ENCODE data around the gene FNIP1. TPM values are rescaled to one million over a fixed set of nuclear protein-coding genes. Genes with fewer than 3 reads are reported as not detected.

FNIP1 gene
- total and polyA plus RNA-seq, 2 experiments from 2014 or later: 8.2 to 27.9 TPM

GRCh38 chr5:131745703-131746102 is 51.1 kb downstream of the FNIP1 start:
- Mint-ChIP-seq H3K4me1 (peaks cover 6% of the 10 kb centered on the region; the same call in 2 of the 3 replicates), H3K27me3 (ENCODE audit: insufficient read depth, low read depth, poor library complexity) (no peaks in the 10 kb centered on the region), H3K9me3 (no peaks in the 10 kb centered on the region), H3K36me3 (ENCODE audit: low read depth) (no peaks in the 10 kb centered on the region; the same call in 2 of the 3 replicates), H3K4me3 (no peak overlapping the region), H3K27ac (no peak overlapping the region)
- Histone ChIP-seq H2AFZ (no peak overlapping the region), H3K79me2 (replicated peaks; ENCODE audit: insufficient read depth) (peaks cover 29% of the 10 kb centered on the region), H3K27me3 (ENCODE audit: insufficient read depth) (no peaks in the 10 kb centered on the region), H3F3A (replicated peaks; ENCODE audit: low read depth) (no peaks in the 10 kb centered on the region), H3K36me3 (ENCODE audit: insufficient read depth) (peaks cover 6% of the 10 kb centered on the region; the same call in 1 of the 2 replicates), H4K20me1 (replicated peaks; ENCODE audit: insufficient read depth) (no peaks in the 10 kb centered on the region; the same call in 1 of the 2 replicates), H3K27ac (ENCODE audit: low read depth) (no peak overlapping the region), H3K4me2 (no peak overlapping the region), H3K4me3 (no peak overlapping the region), H3K4me1 (ENCODE audit: insufficient read depth) (peaks cover 6% of the 10 kb centered on the region; the same call in 1 of the 2 replicates), H3K9me2 (ENCODE audit: insufficient read depth) (no peaks in the 10 kb centered on the region)
- DNase-seq (ENCODE audit: low spot score) (no peak), ATAC-seq (no peak)
- TF ChIP-seq ZNF331 (CRISPR knock-in tag; IDR thresholded peaks at IDR 0.05; ENCODE audit: low read depth): no peak
- TF ChIP-seq STAT1 (IDR thresholded peaks at IDR 0.05; ENCODE audit: unreplicated experiment): no peak
- no peak for TF ChIP-seq REST (IDR thresholded peaks at IDR 0.05; ENCODE audit: unreplicated experiment)
- TF ChIP-seq, protein P1, sequence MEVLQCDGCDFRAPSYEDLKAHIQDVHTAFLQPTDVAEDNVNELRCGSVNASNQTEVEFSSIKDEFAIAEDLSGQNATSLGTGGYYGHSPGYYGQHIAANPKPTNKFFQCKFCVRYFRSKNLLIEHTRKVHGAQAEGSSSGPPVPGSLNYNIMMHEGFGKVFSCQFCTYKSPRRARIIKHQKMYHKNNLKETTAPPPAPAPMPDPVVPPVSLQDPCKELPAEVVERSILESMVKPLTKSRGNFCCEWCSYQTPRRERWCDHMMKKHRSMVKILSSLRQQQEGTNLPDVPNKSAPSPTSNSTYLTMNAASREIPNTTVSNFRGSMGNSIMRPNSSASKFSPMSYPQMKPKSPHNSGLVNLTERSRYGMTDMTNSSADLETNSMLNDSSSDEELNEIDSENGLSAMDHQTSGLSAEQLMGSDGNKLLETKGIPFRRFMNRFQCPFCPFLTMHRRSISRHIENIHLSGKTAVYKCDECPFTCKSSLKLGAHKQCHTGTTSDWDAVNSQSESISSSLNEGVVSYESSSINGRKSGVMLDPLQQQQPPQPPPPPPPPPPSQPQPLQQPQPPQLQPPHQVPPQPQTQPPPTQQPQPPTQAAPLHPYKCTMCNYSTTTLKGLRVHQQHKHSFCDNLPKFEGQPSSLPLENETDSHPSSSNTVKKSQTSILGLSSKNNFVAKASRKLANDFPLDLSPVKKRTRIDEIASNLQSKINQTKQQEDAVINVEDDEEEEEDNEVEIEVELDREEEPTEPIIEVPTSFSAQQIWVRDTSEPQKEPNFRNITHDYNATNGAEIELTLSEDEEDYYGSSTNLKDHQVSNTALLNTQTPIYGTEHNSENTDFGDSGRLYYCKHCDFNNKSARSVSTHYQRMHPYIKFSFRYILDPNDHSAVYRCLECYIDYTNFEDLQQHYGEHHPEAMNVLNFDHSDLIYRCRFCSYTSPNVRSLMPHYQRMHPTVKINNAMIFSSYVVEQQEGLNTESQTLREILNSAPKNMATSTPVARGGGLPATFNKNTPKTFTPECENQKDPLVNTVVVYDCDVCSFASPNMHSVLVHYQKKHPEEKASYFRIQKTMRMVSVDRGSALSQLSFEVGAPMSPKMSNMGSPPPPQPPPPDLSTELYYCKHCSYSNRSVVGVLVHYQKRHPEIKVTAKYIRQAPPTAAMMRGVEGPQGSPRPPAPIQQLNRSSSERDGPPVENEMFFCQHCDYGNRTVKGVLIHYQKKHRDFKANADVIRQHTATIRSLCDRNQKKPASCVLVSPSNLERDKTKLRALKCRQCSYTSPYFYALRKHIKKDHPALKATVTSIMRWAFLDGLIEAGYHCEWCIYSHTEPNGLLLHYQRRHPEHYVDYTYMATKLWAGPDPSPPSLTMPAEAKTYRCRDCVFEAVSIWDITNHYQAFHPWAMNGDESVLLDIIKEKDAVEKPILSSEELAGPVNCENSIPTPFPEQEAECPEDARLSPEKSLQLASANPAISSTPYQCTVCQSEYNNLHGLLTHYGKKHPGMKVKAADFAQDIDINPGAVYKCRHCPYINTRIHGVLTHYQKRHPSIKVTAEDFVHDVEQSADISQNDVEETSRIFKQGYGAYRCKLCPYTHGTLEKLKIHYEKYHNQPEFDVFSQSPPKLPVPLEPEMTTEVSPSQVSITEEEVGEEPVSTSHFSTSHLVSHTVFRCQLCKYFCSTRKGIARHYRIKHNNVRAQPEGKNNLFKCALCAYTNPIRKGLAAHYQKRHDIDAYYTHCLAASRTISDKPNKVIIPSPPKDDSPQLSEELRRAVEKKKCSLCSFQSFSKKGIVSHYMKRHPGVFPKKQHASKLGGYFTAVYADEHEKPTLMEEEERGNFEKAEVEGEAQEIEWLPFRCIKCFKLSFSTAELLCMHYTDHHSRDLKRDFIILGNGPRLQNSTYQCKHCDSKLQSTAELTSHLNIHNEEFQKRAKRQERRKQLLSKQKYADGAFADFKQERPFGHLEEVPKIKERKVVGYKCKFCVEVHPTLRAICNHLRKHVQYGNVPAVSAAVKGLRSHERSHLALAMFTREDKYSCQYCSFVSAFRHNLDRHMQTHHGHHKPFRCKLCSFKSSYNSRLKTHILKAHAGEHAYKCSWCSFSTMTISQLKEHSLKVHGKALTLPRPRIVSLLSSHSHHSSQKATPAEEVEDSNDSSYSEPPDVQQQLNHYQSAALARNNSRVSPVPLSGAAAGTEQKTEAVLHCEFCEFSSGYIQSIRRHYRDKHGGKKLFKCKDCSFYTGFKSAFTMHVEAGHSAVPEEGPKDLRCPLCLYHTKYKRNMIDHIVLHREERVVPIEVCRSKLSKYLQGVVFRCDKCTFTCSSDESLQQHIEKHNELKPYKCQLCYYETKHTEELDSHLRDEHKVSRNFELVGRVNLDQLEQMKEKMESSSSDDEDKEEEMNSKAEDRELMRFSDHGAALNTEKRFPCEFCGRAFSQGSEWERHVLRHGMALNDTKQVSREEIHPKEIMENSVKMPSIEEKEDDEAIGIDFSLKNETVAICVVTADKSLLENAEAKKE (CRISPR knock-in tag; IDR thresholded peaks at IDR 0.05): no peak
- no peak for TF ChIP-seq JUNB (IDR thresholded peaks at IDR 0.05; ENCODE audit: unreplicated experiment)
- TF ChIP-seq ZNF114 (CRISPR knock-in tag; IDR thresholded peaks at IDR 0.05): no peak
- TF ChIP-seq CTCF (conservative IDR thresholded peaks at IDR 0.05; ENCODE audit: low read depth in 2 of 2): no peak
- no peak for TF ChIP-seq POLR2AphosphoS5 (IDR thresholded peaks at IDR 0.05; ENCODE audit: low read depth)
- no peak for TF ChIP-seq NANOG (IDR thresholded peaks at IDR 0.05; ENCODE audit: borderline replicate concordance)
- no peak for TF ChIP-seq CREB1 (CRISPR knock-in tag; IDR thresholded peaks at IDR 0.05; ENCODE audit: low read depth)
- TF ChIP-seq EZH2 (IDR thresholded peaks at IDR 0.05; ENCODE audit: low read depth, unreplicated experiment): no peak
- no peak for TF ChIP-seq ETS1 (IDR thresholded peaks at IDR 0.05)
- no peak for TF ChIP-seq EZH2phosphoT487 (IDR thresholded peaks at IDR 0.05; ENCODE audit: unreplicated experiment)

Data from GM23338 (cell line).